Vagina (tissue), 2 donors: ENCODE measurements around the gene LRRFIP1.

Experiments used
- POLR2AphosphoS5 ChIP-seq, 2 donors: sonication (generic); formaldehyde crosslinking; IDR thresholded peaks; one replicate each; pipeline ENCODE4 v1.9.0; 2017; ENCODE audit warnings: antibody characterized with exemption in 2 of 2, mild to moderate bottlenecking in 2 of 2, low read depth in 1 of 2; ENCODE audit not compliant: insufficient read depth in 1 of 2
- TF ChIP-seq, protein P1 (sequence below), 3 experiments: fragments of 450-650 bp in 2 of 3; fragments of 200-600 bp in 1 of 3; sonication (generic) in 1 of 3; IDR thresholded peaks; one replicate each; pipeline ENCODE4 v1.5.1; 2017 to 2019; ENCODE audit warnings: antibody characterized with exemption in 3 of 3, mild to moderate bottlenecking in 2 of 3, moderate library complexity in 2 of 3

DNA sequence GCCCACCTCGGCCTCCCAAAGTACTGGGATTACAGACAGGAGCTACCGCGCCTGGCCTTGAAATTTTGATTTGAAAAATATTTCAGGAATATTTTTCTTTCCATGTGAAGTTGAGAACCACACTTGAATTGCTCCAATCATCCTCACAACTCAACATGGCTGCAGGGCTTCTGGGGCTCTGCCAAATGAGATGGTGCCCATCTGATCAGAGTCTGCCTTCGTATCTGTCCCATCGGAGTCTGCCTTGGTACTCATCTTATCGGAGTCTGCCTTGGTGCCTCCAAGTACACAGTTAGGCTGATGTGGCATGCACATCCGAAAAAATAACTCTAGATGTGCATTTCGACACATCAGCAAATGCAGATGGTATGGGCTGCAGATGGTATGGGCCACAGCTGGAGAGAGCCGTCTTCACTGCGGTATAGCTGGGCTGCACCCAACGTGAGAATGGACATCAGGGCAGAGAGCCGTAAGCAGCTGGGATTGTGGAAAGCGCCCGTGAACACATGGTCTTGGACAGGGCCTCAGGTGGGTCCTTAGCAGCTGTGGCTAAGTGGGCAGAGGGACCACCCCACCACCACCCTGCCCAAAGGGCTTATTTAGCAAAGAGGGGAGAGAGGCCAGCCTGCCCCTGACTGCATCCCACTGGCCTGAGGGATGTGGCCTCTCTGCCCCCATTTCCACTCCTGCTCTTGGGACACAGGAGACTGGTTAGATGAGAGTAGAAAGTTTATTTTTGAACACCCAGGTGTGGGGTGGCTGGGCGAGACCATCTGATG lies 119.1 kb downstream of the LRRFIP1 start:
- TF ChIP-seq, protein P1, sequence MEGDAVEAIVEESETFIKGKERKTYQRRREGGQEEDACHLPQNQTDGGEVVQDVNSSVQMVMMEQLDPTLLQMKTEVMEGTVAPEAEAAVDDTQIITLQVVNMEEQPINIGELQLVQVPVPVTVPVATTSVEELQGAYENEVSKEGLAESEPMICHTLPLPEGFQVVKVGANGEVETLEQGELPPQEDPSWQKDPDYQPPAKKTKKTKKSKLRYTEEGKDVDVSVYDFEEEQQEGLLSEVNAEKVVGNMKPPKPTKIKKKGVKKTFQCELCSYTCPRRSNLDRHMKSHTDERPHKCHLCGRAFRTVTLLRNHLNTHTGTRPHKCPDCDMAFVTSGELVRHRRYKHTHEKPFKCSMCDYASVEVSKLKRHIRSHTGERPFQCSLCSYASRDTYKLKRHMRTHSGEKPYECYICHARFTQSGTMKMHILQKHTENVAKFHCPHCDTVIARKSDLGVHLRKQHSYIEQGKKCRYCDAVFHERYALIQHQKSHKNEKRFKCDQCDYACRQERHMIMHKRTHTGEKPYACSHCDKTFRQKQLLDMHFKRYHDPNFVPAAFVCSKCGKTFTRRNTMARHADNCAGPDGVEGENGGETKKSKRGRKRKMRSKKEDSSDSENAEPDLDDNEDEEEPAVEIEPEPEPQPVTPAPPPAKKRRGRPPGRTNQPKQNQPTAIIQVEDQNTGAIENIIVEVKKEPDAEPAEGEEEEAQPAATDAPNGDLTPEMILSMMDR (IDR thresholded peaks at IDR 0.05) = no peak
- TF ChIP-seq POLR2AphosphoS5 (IDR thresholded peaks at IDR 0.05; ENCODE audit: insufficient read depth in 1 of 2, low read depth in 1 of 2) = no peak
